GM23338 (cell line): ENCODE data around the gene ABCA4. TPM values are rescaled to one million over a fixed set of nuclear protein-coding genes. Genes with fewer than 3 reads are reported as not detected.

Experiments used
- ATAC-seq: fragments of 200-7000 bp; cut with Tn5 transposase; 3 replicates; pipeline ENCODE4 v1.9.1; 2020
- DNase-seq: peaks from one replicate; pipeline ENCODE4 v3.0.0-alpha.2; 2015; ENCODE audit warnings: low spot score
- H2AFZ ChIP-seq: fragments of 200-600 bp; sonication (generic); 2 replicates; pipeline ENCODE4 v1.8.0; 2016; ENCODE audit warnings: antibody characterized with exemption, mild to moderate bottlenecking, moderate library complexity
- H3F3A ChIP-seq: fragments of 200-600 bp; sonication (generic); replicated peaks from 2 replicates; pipeline ENCODE4 v1.8.0; 2017; ENCODE audit warnings: antibody characterized with exemption, mixed run types, low read depth
- H3K27ac ChIP-seq: fragments of 200-600 bp; sonication (generic); 2 replicates; pipeline ENCODE4 v1.6.1; 2016; ENCODE audit warnings: low read depth
- H3K27me3 ChIP-seq: fragments of 200-600 bp; sonication (generic); 2 replicates; pipeline ENCODE4 v1.8.0; 2016; ENCODE audit warnings: mild to moderate bottlenecking, mixed run types, moderate library complexity; ENCODE audit not compliant: insufficient read depth
- H3K36me3 ChIP-seq: fragments of 200-600 bp; sonication (generic); 2 replicates; pipeline ENCODE4 v1.8.0; 2016; ENCODE audit warnings: mild to moderate bottlenecking; ENCODE audit not compliant: insufficient read depth
- H3K4me1 ChIP-seq: fragments of 200-600 bp; sonication (generic); 2 replicates; pipeline ENCODE4 v1.8.0; 2016; ENCODE audit warnings: mild to moderate bottlenecking, moderate library complexity; ENCODE audit not compliant: insufficient read depth
- H3K4me2 ChIP-seq: fragments of 200-600 bp; sonication (generic); 2 replicates; pipeline ENCODE4 v1.7.1; 2017; ENCODE audit warnings: mixed run types
- H3K4me3 ChIP-seq: fragments of 200-600 bp; sonication (generic); 2 replicates; pipeline ENCODE4 v1.6.1; 2016; ENCODE audit warnings: mixed run types
- H3K79me2 ChIP-seq: fragments of 200-600 bp; sonication (generic); replicated peaks from 2 replicates; pipeline ENCODE4 v1.8.0; 2017; ENCODE audit warnings: mild to moderate bottlenecking; ENCODE audit not compliant: insufficient read depth
- H3K9me2 ChIP-seq: fragments of 200-600 bp; sonication (generic); 2 replicates; pipeline ENCODE4 v1.8.0; 2017; ENCODE audit not compliant: insufficient read depth
- H4K20me1 ChIP-seq: fragments of 200-600 bp; sonication (generic); replicated peaks from 2 replicates; pipeline ENCODE4 v1.8.0; 2017; ENCODE audit warnings: mild to moderate bottlenecking; ENCODE audit not compliant: insufficient read depth
- H3K27ac Mint-ChIP-seq: 2 replicates; pipeline ENCODE4 v1.8.0; 2020; ENCODE audit warnings: inconsistent platforms, mild to moderate bottlenecking, moderate library complexity, mixed read lengths
- H3K27me3 Mint-ChIP-seq: 3 replicates; pipeline ENCODE4 v1.8.0; 2022; ENCODE audit warnings: low read depth, mild to moderate bottlenecking, moderate library complexity, mixed read lengths, inconsistent platforms; ENCODE audit not compliant: insufficient read depth, poor library complexity
- H3K36me3 Mint-ChIP-seq: 3 replicates; pipeline ENCODE4 v1.8.0; 2021; ENCODE audit warnings: low read depth, mild to moderate bottlenecking, inconsistent platforms, moderate library complexity, mixed read lengths
- H3K4me1 Mint-ChIP-seq: 3 replicates; pipeline ENCODE4 v1.8.0; 2020; ENCODE audit warnings: mild to moderate bottlenecking, inconsistent platforms, mixed read lengths
- H3K4me3 Mint-ChIP-seq: 3 replicates; pipeline ENCODE4 v1.8.0; 2021; ENCODE audit warnings: moderate library complexity, mild to moderate bottlenecking, inconsistent platforms, mixed read lengths
- H3K9me3 Mint-ChIP-seq: 3 replicates; pipeline ENCODE4 v1.8.0; 2020; ENCODE audit warnings: moderate library complexity, mild to moderate bottlenecking, inconsistent platforms, mixed read lengths
- CREB1 ChIP-seq: fragments of 250-450 bp; sonication (Bioruptor Pico); IDR thresholded peaks from 2 replicates; pipeline ENCODE4 v1.5.0; 2020; ENCODE audit warnings: low read depth, mild to moderate bottlenecking, moderate library complexity
- ETS1 ChIP-seq: IDR thresholded peaks from 2 replicates; pipeline ENCODE4 v1.6.1; 2016; ENCODE audit warnings: antibody characterized with exemption
- EZH2 ChIP-seq: fragments of 200-600 bp; sonication (generic); IDR thresholded peaks from one replicate; pipeline ENCODE4 v1.8.0; 2017; ENCODE audit warnings: antibody characterized with exemption, mild to moderate bottlenecking, low read depth; ENCODE audit not compliant: unreplicated experiment
- EZH2phosphoT487 ChIP-seq: fragments of 200-600 bp; sonication (generic); IDR thresholded peaks from one replicate; pipeline ENCODE4 v1.8.1; 2018; ENCODE audit warnings: antibody characterized with exemption; ENCODE audit not compliant: unreplicated experiment
- NANOG ChIP-seq: IDR thresholded peaks from 2 replicates; pipeline ENCODE4 v1.6.1; 2016; ENCODE audit warnings: antibody characterized with exemption, borderline replicate concordance
- POLR2AphosphoS5 ChIP-seq: IDR thresholded peaks from 2 replicates; pipeline ENCODE4 v1.6.1; 2016; ENCODE audit warnings: antibody characterized with exemption, low read depth
- REST ChIP-seq: IDR thresholded peaks from one replicate; pipeline ENCODE4 v1.6.1; 2018; ENCODE audit warnings: antibody characterized with exemption; ENCODE audit not compliant: unreplicated experiment
- polyA plus RNA-seq: library from polyadenylated mRNA; unstranded; fragments of >200 nt; fragmentation: Nextera tagmentation; extraction: Ambion mirVana; gene quantifications from 2 replicates; pipeline ENCODE4 v1.2.1, GENCODE V29; 2016
- total RNA-seq: library from RNA; depleted of rRNA; stranded (reverse); fragments of >200 nt; shearing (Covaris generic); gene quantifications from 2 replicates; pipeline ENCODE4 v1.2.3, GENCODE V29; 2014

The ABCA4 gene
- total and polyA plus RNA-seq, 2 experiments from 2014 or later = not detected

- no peak for TF ChIP-seq ETS1
- no peak for TF ChIP-seq POLR2AphosphoS5
- no peak for TF ChIP-seq EZH2phosphoT487
- no peak for TF ChIP-seq REST
Measured at GRCh38 chr1:94093396-94093795, 27.6 kb downstream of the ABCA4 start (continued).

GRCh38 chr1:94092210-94092613 is 28.7 kb downstream of the ABCA4 start:
- Mint-ChIP-seq H3K27me3 (peaks cover 11% of the 10 kb centered on the region), H3K36me3 (no peaks in the 10 kb centered on the region), H3K4me1 (peaks cover 36% of the 10 kb centered on the region), H3K4me3 (no peak overlapping the region), H3K9me3 (no peaks in the 10 kb centered on the region), H3K27ac (no peak overlapping the region)
- TF ChIP-seq NANOG = no peak
- no peak for TF ChIP-seq CREB1 (CRISPR knock-in tag)
- no peak for TF ChIP-seq EZH2
- Histone ChIP-seq H3K4me1 (peaks cover 11% of the 10 kb centered on the region), H3K27me3 (no peaks in the 10 kb centered on the region), H3K27ac (no peak overlapping the region), H3K4me3 (no peak overlapping the region), H3K36me3 (no peaks in the 10 kb centered on the region), H3K9me2 (no peaks in the 10 kb centered on the region; the same call in 1 of the 2 replicates), H3F3A (no peaks in the 10 kb centered on the region), H3K4me2 (no peak overlapping the region), H4K20me1 (no peaks in the 10 kb centered on the region), H2AFZ (no peak overlapping the region), H3K79me2 (no peaks in the 10 kb centered on the region)
- DNase-seq (no peak), ATAC-seq (no peak)

GRCh38 chr1:94090761-94091160 is 30.2 kb downstream of the ABCA4 start:
- Mint-ChIP-seq H3K4me1 (peaks cover 33% of the 10 kb centered on the region), H3K27ac (no peak overlapping the region), H3K27me3 (peaks cover 11% of the 10 kb centered on the region), H3K36me3 (no peaks in the 10 kb centered on the region), H3K9me3 (no peaks in the 10 kb centered on the region), H3K4me3 (no peak overlapping the region)
- TF ChIP-seq CREB1 (CRISPR knock-in tag) = no peak
- Histone ChIP-seq H3K4me3 (no peak overlapping the region), H3K27ac (no peak overlapping the region), H4K20me1 (no peaks in the 10 kb centered on the region), H3K36me3 (no peaks in the 10 kb centered on the region), H3F3A (no peaks in the 10 kb centered on the region), H3K27me3 (no peaks in the 10 kb centered on the region), H3K4me2 (no peak overlapping the region), H3K9me2 (no peaks in the 10 kb centered on the region; the same call in 1 of the 2 replicates), H3K4me1 (peaks cover 11% of the 10 kb centered on the region), H2AFZ (no peak overlapping the region), H3K79me2 (no peaks in the 10 kb centered on the region)
- ATAC-seq (no peak), DNase-seq (no peak)
